HepG2 (cell line): ENCODE measurements around the gene CBX2. TPM values are rescaled to one million over a fixed set of nuclear protein-coding genes. Genes with fewer than 3 reads are reported as not detected.

ENCODE experiments used
- GABPB1 ChIP-seq: IDR thresholded peaks from 2 replicates; pipeline ENCODE4 v1.6.1; 2016; ENCODE audit warnings: mild to moderate bottlenecking, missing genetic modification reagents, moderate library complexity, missing compliant biosample characterization
- KDM1A ChIP-seq: IDR thresholded peaks from 2 replicates; pipeline ENCODE4 v1.6.1; 2016; ENCODE audit warnings: missing compliant biosample characterization
- MTA1 ChIP-seq: sonication (generic); formaldehyde crosslinking; IDR thresholded peaks from 2 replicates; pipeline ENCODE4 v1.4.0; 2020; ENCODE audit warnings: missing genetic modification reagents, mild to moderate bottlenecking, borderline replicate concordance
- PHF21A ChIP-seq: sonication (generic); formaldehyde crosslinking; IDR thresholded peaks from 2 replicates; pipeline ENCODE4 v1.5.0; 2020; ENCODE audit warnings: mild to moderate bottlenecking, missing genetic modification reagents
- ZFX ChIP-seq: sonication (generic); formaldehyde crosslinking; IDR thresholded peaks from 2 replicates; pipeline ENCODE4 v1.4.0; 2020; ENCODE audit warnings: mild to moderate bottlenecking, low read depth, missing genetic modification reagents, moderate library complexity
- ZKSCAN8 ChIP-seq: IDR thresholded peaks from 2 replicates; pipeline ENCODE4 v1.6.1; 2016; ENCODE audit warnings: borderline replicate concordance, missing genetic modification reagents, missing compliant biosample characterization
- ZNF589 ChIP-seq: sonication (generic); formaldehyde crosslinking; conservative IDR thresholded peaks from 2 replicates; pipeline ENCODE4 v1.8.0; 2022; ENCODE audit warnings: mild to moderate bottlenecking, moderate library complexity, missing genetic modification reagents
- ZNF777 ChIP-seq: sonication (generic); formaldehyde crosslinking; IDR thresholded peaks from 2 replicates; pipeline ENCODE4 v1.4.0; 2020; ENCODE audit warnings: missing genetic modification reagents
- polyA plus RNA-seq, 8 experiments: library from polyadenylated mRNA; depleted of rRNA in 3 of 8; stranded (reverse) in 7 of 8; unstranded in 1 of 8; fragments of >200 nt; fragmentation: Illumina TruSeq in 4 of 8; extraction: Trizol in 4 of 8; gene quantifications; 2 replicates each; pipeline versions ENCODE4 v1.2.1 to v1.2.3, GENCODE V29; 2011 to 2016; ENCODE audit warnings: low read depth in 4 of 8, missing spikeins in 1 of 8, mixed read lengths in 1 of 8; ENCODE audit not compliant: insufficient read depth in 1 of 8
- total RNA-seq, 5 experiments: library from RNA; depleted of rRNA; stranded (reverse); fragments of >200 nt; fragmentation: Illumina TruSeq; extraction: Trizol; gene quantifications; 2 replicates each; pipeline ENCODE4 v1.2.3, GENCODE V29; 2016; ENCODE audit warnings: low read depth in 1 of 5
- TF ChIP-seq, protein P1 (sequence below): IDR thresholded peaks from 2 replicates; pipeline ENCODE4 v1.6.1; 2012; ENCODE audit warnings: inconsistent platforms
- TF ChIP-seq, protein P2 (sequence below): sonication (generic); formaldehyde crosslinking; IDR thresholded peaks from 2 replicates; pipeline ENCODE4 v1.4.0; 2020; ENCODE audit warnings: missing genetic modification reagents
- TF ChIP-seq, protein P3 (sequence below): sonication (generic); formaldehyde crosslinking; IDR thresholded peaks from 2 replicates; pipeline ENCODE4 v1.4.0; 2020; ENCODE audit warnings: missing genetic modification reagents
- TF ChIP-seq, protein P4 (sequence below): sonication (generic); formaldehyde crosslinking; IDR thresholded peaks from 2 replicates; pipeline ENCODE4 v1.4.0; 2020; ENCODE audit warnings: missing genetic modification reagents
- TF ChIP-seq, protein P5 (sequence below): sonication (generic); formaldehyde crosslinking; IDR thresholded peaks from 2 replicates; pipeline ENCODE4 v1.5.0; 2020; ENCODE audit warnings: mild to moderate bottlenecking, missing genetic modification reagents

The CBX2 gene
- total and polyA plus RNA-seq, 2 of the 13 experiments (the other 11 are each of a cell fraction or from before 2014, with no cell fraction given): 14.5 to 31.1 TPM

DNA sequence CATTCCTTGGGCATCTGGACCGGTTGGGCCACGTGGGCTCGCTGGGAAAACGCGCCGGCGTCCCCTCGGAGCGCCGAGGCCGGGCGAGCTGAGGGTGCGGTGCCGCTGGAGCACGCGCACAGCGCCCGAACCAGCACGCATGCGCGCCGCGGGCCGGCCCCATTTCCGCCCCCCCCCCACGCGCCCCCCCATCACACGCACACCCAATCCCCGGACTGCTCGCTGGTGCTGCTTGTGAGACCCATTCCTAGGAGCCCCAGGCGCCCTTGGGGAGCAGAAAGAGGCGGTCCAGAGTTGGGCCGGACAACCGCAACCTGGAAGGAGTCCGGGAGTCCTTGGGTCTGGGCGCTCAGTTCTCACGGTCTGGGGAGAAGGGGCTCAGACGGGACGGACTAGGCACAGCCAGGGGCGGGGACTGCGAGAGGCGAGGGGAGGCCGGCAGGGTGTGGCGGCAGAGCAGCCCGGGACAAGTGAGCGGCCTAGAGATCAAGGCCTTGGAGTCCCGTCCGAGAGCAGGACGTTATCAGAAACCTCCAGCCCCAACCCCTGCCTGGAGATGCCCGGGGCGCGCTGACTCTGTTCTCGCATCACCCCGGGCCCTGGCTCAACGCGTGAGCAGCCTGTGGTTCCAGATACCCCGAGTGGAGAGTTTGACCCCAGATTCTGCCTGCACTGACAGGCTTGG lies 24.9 kb downstream of the CBX2 start (continued):
- TF ChIP-seq, protein P1, sequence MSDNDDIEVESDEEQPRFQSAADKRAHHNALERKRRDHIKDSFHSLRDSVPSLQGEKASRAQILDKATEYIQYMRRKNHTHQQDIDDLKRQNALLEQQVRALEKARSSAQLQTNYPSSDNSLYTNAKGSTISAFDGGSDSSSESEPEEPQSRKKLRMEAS: 0 out of 2 replicates have a peak, but pooled peaks have one; percentile 32
- TF ChIP-seq, protein P2, sequence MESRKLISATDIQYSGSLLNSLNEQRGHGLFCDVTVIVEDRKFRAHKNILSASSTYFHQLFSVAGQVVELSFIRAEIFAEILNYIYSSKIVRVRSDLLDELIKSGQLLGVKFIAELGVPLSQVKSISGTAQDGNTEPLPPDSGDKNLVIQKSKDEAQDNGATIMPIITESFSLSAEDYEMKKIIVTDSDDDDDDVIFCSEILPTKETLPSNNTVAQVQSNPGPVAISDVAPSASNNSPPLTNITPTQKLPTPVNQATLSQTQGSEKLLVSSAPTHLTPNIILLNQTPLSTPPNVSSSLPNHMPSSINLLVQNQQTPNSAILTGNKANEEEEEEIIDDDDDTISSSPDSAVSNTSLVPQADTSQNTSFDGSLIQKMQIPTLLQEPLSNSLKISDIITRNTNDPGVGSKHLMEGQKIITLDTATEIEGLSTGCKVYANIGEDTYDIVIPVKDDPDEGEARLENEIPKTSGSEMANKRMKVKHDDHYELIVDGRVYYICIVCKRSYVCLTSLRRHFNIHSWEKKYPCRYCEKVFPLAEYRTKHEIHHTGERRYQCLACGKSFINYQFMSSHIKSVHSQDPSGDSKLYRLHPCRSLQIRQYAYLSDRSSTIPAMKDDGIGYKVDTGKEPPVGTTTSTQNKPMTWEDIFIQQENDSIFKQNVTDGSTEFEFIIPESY: peak; percentile 49; the same call in 1 of the 2 replicates
- peak; percentile 90 for TF ChIP-seq ZNF777 (CRISPR knock-in tag)
- peak; percentile 0; the same call in 1 of the 2 replicates for TF ChIP-seq MTA1 (CRISPR knock-in tag)
- peak; percentile 22; the same call in 1 of the 2 replicates for TF ChIP-seq GABPB1 (CRISPR knock-in tag)
- TF ChIP-seq ZNF589: no peak
- no peak for TF ChIP-seq KDM1A (CRISPR knock-in tag)
- peak; percentile 39; the same call in 1 of the 2 replicates for TF ChIP-seq PHF21A
- TF ChIP-seq, protein P3, sequence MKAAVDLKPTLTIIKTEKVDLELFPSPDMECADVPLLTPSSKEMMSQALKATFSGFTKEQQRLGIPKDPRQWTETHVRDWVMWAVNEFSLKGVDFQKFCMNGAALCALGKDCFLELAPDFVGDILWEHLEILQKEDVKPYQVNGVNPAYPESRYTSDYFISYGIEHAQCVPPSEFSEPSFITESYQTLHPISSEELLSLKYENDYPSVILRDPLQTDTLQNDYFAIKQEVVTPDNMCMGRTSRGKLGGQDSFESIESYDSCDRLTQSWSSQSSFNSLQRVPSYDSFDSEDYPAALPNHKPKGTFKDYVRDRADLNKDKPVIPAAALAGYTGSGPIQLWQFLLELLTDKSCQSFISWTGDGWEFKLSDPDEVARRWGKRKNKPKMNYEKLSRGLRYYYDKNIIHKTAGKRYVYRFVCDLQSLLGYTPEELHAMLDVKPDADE (CRISPR knock-in tag): no peak
- TF ChIP-seq, protein P4, sequence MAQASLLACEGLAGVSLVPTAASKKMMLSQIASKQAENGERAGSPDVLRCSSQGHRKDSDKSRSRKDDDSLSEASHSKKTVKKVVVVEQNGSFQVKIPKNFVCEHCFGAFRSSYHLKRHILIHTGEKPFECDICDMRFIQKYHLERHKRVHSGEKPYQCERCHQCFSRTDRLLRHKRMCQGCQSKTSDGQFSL (CRISPR knock-in tag): 0 out of 2 replicates have a peak, but pooled peaks have one; percentile 58
- peak; percentile 33; the same call in 1 of the 2 replicates for TF ChIP-seq ZFX (CRISPR knock-in tag)
- TF ChIP-seq ZKSCAN8 (CRISPR knock-in tag): no peak
- TF ChIP-seq, protein P5, sequence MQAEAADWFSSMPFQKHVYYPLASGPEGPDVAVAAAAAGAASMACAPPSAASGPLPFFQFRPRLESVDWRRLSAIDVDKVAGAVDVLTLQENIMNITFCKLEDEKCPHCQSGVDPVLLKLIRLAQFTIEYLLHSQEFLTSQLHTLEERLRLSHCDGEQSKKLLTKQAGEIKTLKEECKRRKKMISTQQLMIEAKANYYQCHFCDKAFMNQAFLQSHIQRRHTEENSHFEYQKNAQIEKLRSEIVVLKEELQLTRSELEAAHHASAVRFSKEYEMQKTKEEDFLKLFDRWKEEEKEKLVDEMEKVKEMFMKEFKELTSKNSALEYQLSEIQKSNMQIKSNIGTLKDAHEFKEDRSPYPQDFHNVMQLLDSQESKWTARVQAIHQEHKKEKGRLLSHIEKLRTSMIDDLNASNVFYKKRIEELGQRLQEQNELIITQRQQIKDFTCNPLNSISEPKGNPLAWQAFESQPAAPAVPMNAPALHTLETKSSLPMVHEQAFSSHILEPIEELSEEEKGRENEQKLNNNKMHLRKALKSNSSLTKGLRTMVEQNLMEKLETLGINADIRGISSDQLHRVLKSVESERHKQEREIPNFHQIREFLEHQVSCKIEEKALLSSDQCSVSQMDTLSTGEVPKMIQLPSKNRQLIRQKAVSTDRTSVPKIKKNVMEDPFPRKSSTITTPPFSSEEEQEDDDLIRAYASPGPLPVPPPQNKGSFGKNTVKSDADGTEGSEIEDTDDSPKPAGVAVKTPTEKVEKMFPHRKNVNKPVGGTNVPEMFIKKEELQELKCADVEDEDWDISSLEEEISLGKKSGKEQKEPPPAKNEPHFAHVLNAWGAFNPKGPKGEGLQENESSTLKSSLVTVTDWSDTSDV (CRISPR knock-in tag): 0 out of 2 replicates have a peak, but pooled peaks have one; percentile 44
